B cell (primary cell): ENCODE data around the gene ACHE.
"Not testable (repeated sequence)": the region's sequence is repeated elsewhere in the genome, so short reads cannot be mapped to it uniquely, and the experiment has no call there.

ENCODE experiments used
- EZH2 ChIP-seq: IDR thresholded peaks from 2 replicates; pipeline ENCODE4 v1.6.1; 2012; ENCODE audit warnings: borderline replicate concordance, low read depth, mild to moderate bottlenecking, moderate library complexity, low read length; ENCODE audit not compliant: insufficient read depth, poor library complexity, severe bottlenecking
- TF ChIP-seq, protein P1 (sequence below): fragments of 200-600 bp; IDR thresholded peaks from one replicate; pipeline ENCODE4 v1.8.0; 2022; ENCODE audit warnings: antibody characterized with exemption, mild to moderate bottlenecking

- TF ChIP-seq, protein P1, sequence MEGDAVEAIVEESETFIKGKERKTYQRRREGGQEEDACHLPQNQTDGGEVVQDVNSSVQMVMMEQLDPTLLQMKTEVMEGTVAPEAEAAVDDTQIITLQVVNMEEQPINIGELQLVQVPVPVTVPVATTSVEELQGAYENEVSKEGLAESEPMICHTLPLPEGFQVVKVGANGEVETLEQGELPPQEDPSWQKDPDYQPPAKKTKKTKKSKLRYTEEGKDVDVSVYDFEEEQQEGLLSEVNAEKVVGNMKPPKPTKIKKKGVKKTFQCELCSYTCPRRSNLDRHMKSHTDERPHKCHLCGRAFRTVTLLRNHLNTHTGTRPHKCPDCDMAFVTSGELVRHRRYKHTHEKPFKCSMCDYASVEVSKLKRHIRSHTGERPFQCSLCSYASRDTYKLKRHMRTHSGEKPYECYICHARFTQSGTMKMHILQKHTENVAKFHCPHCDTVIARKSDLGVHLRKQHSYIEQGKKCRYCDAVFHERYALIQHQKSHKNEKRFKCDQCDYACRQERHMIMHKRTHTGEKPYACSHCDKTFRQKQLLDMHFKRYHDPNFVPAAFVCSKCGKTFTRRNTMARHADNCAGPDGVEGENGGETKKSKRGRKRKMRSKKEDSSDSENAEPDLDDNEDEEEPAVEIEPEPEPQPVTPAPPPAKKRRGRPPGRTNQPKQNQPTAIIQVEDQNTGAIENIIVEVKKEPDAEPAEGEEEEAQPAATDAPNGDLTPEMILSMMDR, result not testable (repeated sequence)
- not testable (repeated sequence) for TF ChIP-seq EZH2
These were observed 23.6 kb upstream of the ACHE start for GRCh38 chr7:100919335-100919734.
